Activated naive CD8-positive, alpha-beta T cell (primary cell): ENCODE measurements around the gene TCAF1.

Experiments used
- H3K27ac Mint-ChIP-seq: one replicate; pipeline ENCODE4 v1.8.0; 2021; ENCODE audit warnings: mixed read lengths
- H3K27me3 Mint-ChIP-seq: one replicate; pipeline ENCODE4 v1.8.0; 2021; ENCODE audit warnings: mixed read lengths
- H3K36me3 Mint-ChIP-seq: one replicate; pipeline ENCODE4 v1.8.0; 2021; ENCODE audit warnings: mixed read lengths
- H3K4me1 Mint-ChIP-seq: one replicate; pipeline ENCODE4 v1.8.0; 2021; ENCODE audit warnings: low read depth, mixed read lengths
- H3K4me3 Mint-ChIP-seq: one replicate; pipeline ENCODE4 v1.8.0; 2021; ENCODE audit warnings: mild to moderate bottlenecking, mixed read lengths
- H3K9me3 Mint-ChIP-seq: one replicate; pipeline ENCODE4 v1.8.0; 2021; ENCODE audit warnings: low read depth, mixed read lengths

Gene TCAF1

GRCh38 chr7:143913945-143914615, 12.1 kb upstream of the TCAF1 start:
- Mint-ChIP-seq H3K27ac (no peak overlapping the region), H3K36me3 (no peaks in the 10 kb centered on the region), H3K9me3 (no peaks in the 10 kb centered on the region), H3K4me3 (no peak overlapping the region), H3K4me1 (peaks cover 5% of the 10 kb centered on the region), H3K27me3 (peaks cover 8% of the 10 kb centered on the region)

- Mint-ChIP-seq H3K27me3 (peaks cover 4% of the 10 kb centered on the region), H3K36me3 (no peaks in the 10 kb centered on the region), H3K4me1 (peaks cover 5% of the 10 kb centered on the region), H3K27ac (no peak overlapping the region), H3K4me3 (no peak overlapping the region), H3K9me3 (no peaks in the 10 kb centered on the region)
Observed at GRCh38 chr7:143910473-143911248, 8.7 kb upstream of the TCAF1 start.

GRCh38 chr7:143909863-143910262, 7.9 kb upstream of the TCAF1 start:
- no peak overlapping the region for H3K4me3 Mint-ChIP-seq
- H3K9me3 Mint-ChIP-seq, result no peaks in the 10 kb centered on the region
- peaks cover 2% of the 10 kb centered on the region for H3K27me3 Mint-ChIP-seq

GRCh38 chr7:143908120-143908519, 6.1 kb upstream of the TCAF1 start:
- Mint-ChIP-seq H3K4me3 (no peak overlapping the region), H3K27ac (no peak overlapping the region), H3K4me1 (peaks cover 7% of the 10 kb centered on the region), H3K36me3 (no peaks in the 10 kb centered on the region), H3K27me3 (no peaks in the 10 kb centered on the region), H3K9me3 (no peaks in the 10 kb centered on the region)

More at GRCh38 chr7:143909863-143910262, 7.9 kb upstream of the TCAF1 start:
- no peak overlapping the region for H3K27ac Mint-ChIP-seq
- no peaks in the 10 kb centered on the region for H3K36me3 Mint-ChIP-seq
- peaks cover 5% of the 10 kb centered on the region for H3K4me1 Mint-ChIP-seq

GRCh38 chr7:143906895-143907294, 4.9 kb upstream of the TCAF1 start:
- H3K4me3 Mint-ChIP-seq, result no peak overlapping the region
- no peaks in the 10 kb centered on the region for H3K9me3 Mint-ChIP-seq
- H3K36me3 Mint-ChIP-seq, result no peaks in the 10 kb centered on the region
- peaks cover 16% of the 10 kb centered on the region for H3K4me1 Mint-ChIP-seq
- H3K27me3 Mint-ChIP-seq, result no peaks in the 10 kb centered on the region
- no peak overlapping the region for H3K27ac Mint-ChIP-seq

- no peaks in the 10 kb centered on the region for H3K9me3 Mint-ChIP-seq
- H3K27ac Mint-ChIP-seq, result no peak overlapping the region
- no peaks in the 10 kb centered on the region for H3K36me3 Mint-ChIP-seq
- H3K4me3 Mint-ChIP-seq, result no peak overlapping the region
- no peaks in the 10 kb centered on the region for H3K27me3 Mint-ChIP-seq
- H3K4me1 Mint-ChIP-seq, result peaks cover 21% of the 10 kb centered on the region
Observed at GRCh38 chr7:143906151-143906550, 4.2 kb upstream of the TCAF1 start.

GRCh38 chr7:143905509-143905908, 3.5 kb upstream of the TCAF1 start:
- Mint-ChIP-seq H3K4me3 (no peak overlapping the region), H3K27ac (no peak overlapping the region), H3K9me3 (no peaks in the 10 kb centered on the region), H3K27me3 (no peaks in the 10 kb centered on the region), H3K4me1 (peaks cover 24% of the 10 kb centered on the region), H3K36me3 (no peaks in the 10 kb centered on the region)

GRCh38 chr7:143902332-143902899, 440 bp upstream of the TCAF1 start:
- peak overlapping the region; percentile 95 for H3K27ac Mint-ChIP-seq
- H3K4me3 Mint-ChIP-seq, result peak overlapping the region; percentile 97
- peaks cover 40% of the 10 kb centered on the region for H3K4me1 Mint-ChIP-seq
- H3K36me3 Mint-ChIP-seq, result no peaks in the 10 kb centered on the region
- no peaks in the 10 kb centered on the region for H3K27me3 Mint-ChIP-seq
- H3K9me3 Mint-ChIP-seq, result no peaks in the 10 kb centered on the region

GRCh38 chr7:143901332-143901667, 676 bp downstream of the TCAF1 start:
- peaks cover 46% of the 10 kb centered on the region for H3K4me1 Mint-ChIP-seq
- H3K27ac Mint-ChIP-seq, result peak overlapping the region; percentile 95
- H3K4me3 Mint-ChIP-seq, result peak overlapping the region; percentile 97
- no peaks in the 10 kb centered on the region for H3K36me3 Mint-ChIP-seq
- no peaks in the 10 kb centered on the region for H3K27me3 Mint-ChIP-seq
- no peaks in the 10 kb centered on the region for H3K9me3 Mint-ChIP-seq

- no peaks in the 10 kb centered on the region for H3K9me3 Mint-ChIP-seq
- H3K27me3 Mint-ChIP-seq, result no peaks in the 10 kb centered on the region
- H3K4me1 Mint-ChIP-seq, result peaks cover 46% of the 10 kb centered on the region
- H3K36me3 Mint-ChIP-seq, result no peaks in the 10 kb centered on the region
- H3K4me3 Mint-ChIP-seq, result peak overlapping the region; percentile 97
- peak overlapping the region; percentile 64 for H3K27ac Mint-ChIP-seq
Observed at GRCh38 chr7:143900230-143900766, 1.7 kb downstream of the TCAF1 start.

- no peak overlapping the region for H3K27ac Mint-ChIP-seq
- H3K4me3 Mint-ChIP-seq, result no peak overlapping the region
- no peaks in the 10 kb centered on the region for H3K27me3 Mint-ChIP-seq
- no peaks in the 10 kb centered on the region for H3K9me3 Mint-ChIP-seq
- H3K4me1 Mint-ChIP-seq, result peaks cover 48% of the 10 kb centered on the region
- no peaks in the 10 kb centered on the region for H3K36me3 Mint-ChIP-seq
Observed at GRCh38 chr7:143898810-143899209, 3.2 kb downstream of the TCAF1 start.

GRCh38 chr7:143896667-143897066, 5.3 kb downstream of the TCAF1 start:
- peaks cover 4% of the 10 kb centered on the region for H3K36me3 Mint-ChIP-seq
- peaks cover 4% of the 10 kb centered on the region for H3K9me3 Mint-ChIP-seq

GRCh38 chr7:143892527-143893300, 9.3 kb downstream of the TCAF1 start:
- peaks cover 27% of the 10 kb centered on the region for H3K36me3 Mint-ChIP-seq
- peaks cover 8% of the 10 kb centered on the region for H3K27me3 Mint-ChIP-seq
- peaks cover 12% of the 10 kb centered on the region for H3K9me3 Mint-ChIP-seq
- peaks cover 15% of the 10 kb centered on the region for H3K4me1 Mint-ChIP-seq
- H3K27ac Mint-ChIP-seq, result no peak overlapping the region
- no peak overlapping the region for H3K4me3 Mint-ChIP-seq

More at GRCh38 chr7:143896667-143897066, 5.3 kb downstream of the TCAF1 start:
- Mint-ChIP-seq H3K4me3 (no peak overlapping the region), H3K4me1 (peaks cover 39% of the 10 kb centered on the region), H3K27me3 (no peaks in the 10 kb centered on the region), H3K27ac (no peak overlapping the region)

GRCh38 chr7:143891457-143891856, 10.5 kb downstream of the TCAF1 start:
- H3K4me3 Mint-ChIP-seq, result no peak overlapping the region

More at GRCh38 chr7:143891457-143891856, 10.5 kb downstream of the TCAF1 start:
- H3K9me3 Mint-ChIP-seq, result peaks cover 12% of the 10 kb centered on the region
- H3K27me3 Mint-ChIP-seq, result peaks cover 10% of the 10 kb centered on the region
- H3K36me3 Mint-ChIP-seq, result peaks cover 30% of the 10 kb centered on the region
- H3K27ac Mint-ChIP-seq, result no peak overlapping the region
- peaks cover 9% of the 10 kb centered on the region for H3K4me1 Mint-ChIP-seq
